ENCODE measurements around the gene UBQLN4.

UBQLN4 gene

GRCh38 chr1:156020293-156021092 is 33.1 kb downstream of the UBQLN4 start, which contains the start of gene SSR2:
Gene SSR2 (minus strand): TSS chr1:156020951. CDS start chr1:156020167, 784 bp downstream.
- peak; percentile 72 to 86 (median 77) for DNase-seq (ENCODE audit: low read depth in 2 of 3, low spot score in 1 of 3)

DNA sequence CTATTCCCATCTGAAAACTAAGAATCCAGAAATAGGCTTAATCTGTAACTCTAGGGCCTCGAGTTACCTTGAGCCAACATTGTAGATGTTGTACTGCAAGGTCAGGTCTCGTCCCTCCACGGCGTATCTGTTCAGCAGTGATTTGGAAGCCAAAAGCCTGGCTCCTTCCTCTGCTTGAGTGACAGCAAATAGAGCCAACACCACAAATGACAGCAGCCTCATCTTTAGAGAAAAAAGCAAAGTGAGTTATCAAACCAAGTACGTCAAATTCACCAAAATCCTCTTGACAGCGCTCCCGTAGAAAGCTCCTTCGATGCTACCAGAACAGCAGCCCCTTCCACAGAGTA is 33.7 kb downstream of the UBQLN4 start:
- DNase-seq (ENCODE audit: low read depth in 2 of 3, low spot score in 1 of 3): no peak

- no peak for DNase-seq (ENCODE audit: low read depth in 2 of 3, low spot score in 1 of 3)
These were observed 38.8 kb downstream of the UBQLN4 start for GRCh38 chr1:156014829-156015228.

DNA sequence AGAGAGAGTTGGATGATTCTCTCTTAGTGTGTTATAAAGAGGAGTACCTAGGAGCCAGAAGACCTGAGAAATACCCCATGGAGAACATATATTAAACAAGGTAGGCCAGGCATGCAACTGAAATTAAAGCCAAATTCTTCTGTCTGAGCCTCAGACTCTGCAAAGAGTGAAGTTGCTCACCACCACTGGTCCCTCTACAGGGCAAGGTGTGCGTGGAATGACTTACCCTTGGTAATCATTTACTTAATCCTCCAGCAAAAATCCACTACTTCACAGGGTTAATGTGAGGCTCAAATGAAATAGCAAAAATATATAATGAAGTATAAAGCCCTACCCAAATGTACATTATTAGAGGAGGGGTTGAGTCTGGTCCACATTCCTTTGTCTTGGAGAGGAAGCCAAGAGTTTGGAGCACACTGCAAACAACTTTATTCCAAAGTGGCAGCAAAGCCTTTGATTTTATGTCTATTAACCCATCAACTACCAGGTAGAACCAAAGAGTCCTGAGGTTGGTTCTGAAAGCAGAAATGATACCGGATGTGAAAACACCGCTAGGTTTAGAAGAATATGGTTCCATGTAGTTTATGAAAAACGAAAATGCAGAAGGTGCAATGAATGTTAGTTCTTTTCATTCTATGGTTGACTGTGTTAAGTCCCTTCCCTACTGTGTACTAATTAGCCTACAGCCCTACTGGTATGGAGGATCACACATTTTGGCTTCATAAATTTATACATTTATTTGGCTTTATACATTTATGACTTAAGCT is 41.4 kb downstream of the UBQLN4 start:
- DNase-seq (ENCODE audit: low read depth in 2 of 3, low spot score in 1 of 3): no peak

- no peak for DNase-seq (ENCODE audit: low read depth in 2 of 3, low spot score in 1 of 3)
These were observed 44.2 kb downstream of the UBQLN4 start for GRCh38 chr1:156009404-156009803.

DNA sequence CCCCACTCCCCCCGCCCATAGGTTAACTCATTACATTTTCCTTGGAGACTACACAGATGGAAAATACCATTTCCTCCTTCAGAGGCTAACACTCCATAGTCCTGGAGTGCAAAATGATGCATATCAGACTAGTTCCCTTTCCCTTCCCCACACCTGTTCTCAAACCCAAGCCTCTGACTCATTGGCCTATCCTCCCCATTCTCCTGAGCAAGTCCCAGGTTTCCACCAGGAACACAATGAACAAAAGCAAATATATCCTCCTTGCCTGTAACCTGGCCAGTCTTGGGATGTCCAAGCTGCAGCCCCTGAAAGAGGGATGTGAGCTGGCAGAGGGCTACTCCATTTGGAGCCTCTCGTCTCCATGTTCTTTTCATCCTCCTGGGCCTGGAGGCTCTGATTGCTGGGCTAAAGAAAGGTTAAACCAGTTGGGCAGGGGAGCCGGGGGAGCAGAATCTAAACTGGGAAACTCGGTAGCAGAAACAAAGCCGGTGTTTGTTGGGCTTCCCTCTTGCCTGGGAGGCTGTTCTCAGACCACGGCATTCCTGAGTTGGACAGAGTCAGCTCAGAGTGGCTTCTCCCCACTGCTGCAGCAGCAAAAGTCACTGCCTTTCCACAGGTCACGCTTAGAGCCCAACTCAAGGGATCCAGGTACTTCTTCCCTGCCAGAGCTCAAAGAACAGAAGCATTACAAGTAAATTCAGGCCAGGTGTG is 46.8 kb downstream of the UBQLN4 start:
- no peak for DNase-seq (ENCODE audit: low read depth in 2 of 3, low spot score in 1 of 3)

GRCh38 chr1:156004843-156005584 is 48.6 kb downstream of the UBQLN4 start:
- DNase-seq (ENCODE audit: low read depth in 2 of 3, low spot score in 1 of 3): no peak

DNA sequence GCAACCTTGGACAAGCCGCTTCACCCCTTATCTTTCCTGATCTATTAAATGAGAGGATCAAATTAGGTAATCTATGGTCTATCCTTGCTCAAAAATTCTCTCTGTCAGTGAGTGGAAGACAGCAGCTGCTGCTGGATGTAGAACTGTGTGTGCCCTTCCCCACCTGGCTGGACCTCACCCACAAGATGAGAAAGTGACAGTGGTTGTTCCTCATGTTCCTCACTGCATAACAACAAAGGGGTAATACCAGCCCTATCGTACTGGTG is 49.7 kb downstream of the UBQLN4 start:
- DNase-seq (ENCODE audit: low read depth in 2 of 3, low spot score in 1 of 3): no peak

DNA sequence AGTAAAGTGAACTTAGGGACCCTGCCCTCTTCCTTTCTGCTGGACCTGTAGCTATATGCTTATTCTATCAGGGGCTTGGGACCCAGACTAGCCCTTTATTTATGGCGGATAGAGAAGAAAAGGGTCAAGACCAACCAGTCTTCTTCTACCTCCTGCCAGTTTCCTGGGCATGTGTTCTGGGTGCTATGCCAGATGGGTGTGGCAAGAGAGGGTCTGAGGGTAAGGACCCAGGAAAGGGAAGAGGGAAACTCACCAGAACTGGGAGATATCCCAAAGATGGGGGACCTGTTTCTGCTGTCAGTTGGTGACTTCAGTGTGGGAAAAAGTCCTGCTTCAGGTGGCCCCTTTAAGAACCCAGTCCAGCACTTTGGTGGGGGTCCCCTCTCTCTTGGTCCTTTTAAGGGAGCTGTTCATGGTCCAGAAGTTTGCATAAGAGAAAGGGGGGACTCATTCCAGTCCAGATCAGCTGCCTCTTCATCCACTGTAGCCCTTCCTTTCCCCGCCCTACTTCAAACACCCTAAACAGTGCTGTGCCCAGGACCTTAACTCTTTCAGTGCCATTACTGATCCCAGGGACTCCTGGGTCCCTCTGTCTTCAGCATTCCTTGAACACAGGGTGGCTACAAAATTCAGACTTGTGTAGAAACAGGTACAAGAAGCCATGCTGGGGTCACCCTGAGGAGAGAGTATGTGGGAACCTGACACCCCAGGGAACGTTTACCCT is 51.2 kb downstream of the UBQLN4 start:
- DNase-seq (ENCODE audit: low read depth in 2 of 3, low spot score in 1 of 3): no peak

DNA sequence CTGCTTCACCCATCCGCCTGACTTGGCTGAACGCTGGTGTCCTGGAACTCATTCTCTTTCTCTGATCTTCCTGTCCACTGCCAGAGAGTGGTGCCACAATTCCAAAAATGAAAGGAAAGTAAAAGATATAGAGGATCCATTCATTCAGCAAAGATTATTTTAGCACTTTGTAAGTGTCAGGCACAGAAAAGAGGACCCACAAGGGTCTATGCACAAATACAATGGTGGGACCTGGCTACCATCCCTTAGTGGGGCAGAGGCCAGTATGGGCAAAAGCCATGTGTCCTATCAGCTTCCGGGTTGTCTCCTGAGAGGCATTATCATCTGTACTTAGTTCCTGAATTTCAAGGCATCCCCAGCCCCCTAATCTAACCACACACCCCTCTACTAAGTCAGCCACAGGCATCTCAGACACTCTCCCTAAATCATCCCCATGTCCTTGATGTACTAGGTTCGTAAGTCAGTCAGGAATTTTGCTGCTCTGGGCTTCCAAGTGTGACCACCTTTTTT is 51.9 kb downstream of the UBQLN4 start:
- no peak for DNase-seq (ENCODE audit: low read depth in 2 of 3, low spot score in 1 of 3)

- DNase-seq (ENCODE audit: low read depth in 2 of 3, low spot score in 1 of 3): no peak
These were observed 52.5 kb downstream of the UBQLN4 start for GRCh38 chr1:156001021-156001661.

DNA sequence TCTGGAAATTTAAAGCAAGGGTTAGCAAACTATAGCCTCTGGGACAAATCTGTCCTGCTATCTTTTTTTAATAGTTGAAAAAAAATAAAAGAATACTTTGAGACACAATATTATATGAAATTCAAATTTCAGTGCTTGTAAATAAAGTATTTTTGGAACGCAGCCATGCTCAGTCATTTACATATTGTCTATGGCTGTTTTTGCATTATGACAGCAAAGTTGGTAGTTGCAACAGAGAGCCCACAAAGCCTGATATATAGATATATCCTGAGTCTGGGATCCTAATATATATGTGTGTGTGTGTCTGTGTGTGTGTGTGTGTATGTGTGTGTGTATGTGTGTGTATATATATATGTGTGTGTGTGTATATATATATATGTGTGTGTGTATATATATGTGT is 53.6 kb downstream of the UBQLN4 start:
- DNase-seq (ENCODE audit: low read depth in 2 of 3, low spot score in 1 of 3): no peak

DNA sequence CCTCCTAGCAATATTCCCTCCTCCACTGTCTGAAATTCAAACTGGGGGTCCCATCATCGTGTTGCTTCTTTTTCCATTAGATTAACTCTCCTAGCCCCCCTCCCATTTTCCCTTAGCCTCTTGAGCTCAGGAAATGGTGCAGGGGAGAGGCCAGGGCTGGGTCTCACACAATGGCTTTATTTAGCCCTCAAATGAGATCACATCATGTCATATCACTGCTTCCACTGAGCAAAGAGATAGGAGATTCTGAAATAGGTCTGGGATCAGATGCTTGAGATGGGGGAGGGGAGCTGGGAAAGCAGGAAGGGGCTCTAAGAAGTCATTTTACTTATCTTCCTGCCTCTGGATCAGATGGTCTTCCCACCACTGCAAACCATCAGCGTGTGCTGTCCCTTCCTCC is 57.4 kb downstream of the UBQLN4 start:
- no peak for DNase-seq (ENCODE audit: low read depth in 2 of 3, low spot score in 1 of 3)

DNA sequence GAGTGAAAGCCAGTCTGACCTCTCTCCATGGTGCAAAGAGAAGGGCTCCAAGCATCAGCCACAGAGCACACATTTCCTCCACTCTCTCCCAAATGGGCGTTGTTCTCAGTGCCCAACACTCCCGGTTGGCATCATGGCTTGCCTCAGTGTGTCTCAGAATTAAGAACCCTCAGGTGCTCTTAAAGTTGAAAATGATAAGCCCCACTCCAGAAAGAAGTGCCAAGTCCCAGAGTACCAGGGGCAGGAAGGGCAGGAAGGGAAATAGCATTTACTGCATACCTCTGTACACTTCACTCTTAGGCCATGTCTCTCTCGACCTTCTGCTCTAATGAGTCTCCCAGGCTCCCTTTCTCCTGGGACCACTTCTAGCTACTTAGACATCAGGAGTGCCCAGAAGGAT is 60.0 kb downstream of the UBQLN4 start:
- no peak for DNase-seq (ENCODE audit: low read depth in 2 of 3, low spot score in 1 of 3)

DNA sequence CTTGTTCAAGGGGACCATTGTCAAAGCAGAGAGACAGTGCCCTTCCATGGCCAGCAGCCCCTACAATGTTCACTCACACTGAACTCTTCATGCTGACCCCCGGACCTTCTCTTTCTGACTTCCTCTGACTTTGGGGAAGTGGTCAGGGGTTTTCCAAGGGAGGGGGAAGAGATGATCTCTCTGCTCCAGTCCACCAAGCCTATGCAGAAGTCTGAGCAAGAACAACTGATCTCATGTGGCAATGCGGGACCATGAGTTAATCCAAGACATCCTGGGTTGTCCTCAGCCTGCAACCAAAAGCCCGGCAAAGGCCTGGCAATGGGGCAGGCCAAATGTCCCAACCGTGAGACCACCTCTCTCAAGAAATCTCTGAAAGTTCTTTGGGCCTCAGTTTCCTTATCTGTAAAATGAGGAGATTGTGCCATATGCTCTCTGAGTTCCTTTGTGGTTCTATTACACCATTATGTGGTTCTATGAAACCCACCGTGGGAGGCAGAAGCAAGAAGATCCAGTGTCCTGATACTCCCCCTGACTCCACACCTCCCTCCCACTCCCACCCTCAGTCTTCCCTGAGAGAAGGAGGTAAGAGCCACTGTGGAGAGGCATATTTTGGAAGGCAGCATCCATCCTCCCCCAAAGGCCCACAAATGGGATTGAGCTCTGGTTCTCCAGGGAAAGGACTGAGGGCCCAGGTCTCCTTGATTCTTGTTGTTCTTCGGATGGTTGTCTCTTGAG is 63.4 kb downstream of the UBQLN4 start:
- no peak for DNase-seq (ENCODE audit: low read depth in 2 of 3, low spot score in 1 of 3)

GRCh38 chr1:155989242-155990004 is 64.2 kb downstream of the UBQLN4 start:
- DNase-seq (ENCODE audit: low read depth in 2 of 3, low spot score in 1 of 3): peak; percentile 67 to 84 (median 78)
